ENCODE results near the gene TMEM167A.
"Not testable (repeated sequence)": the region's sequence is repeated elsewhere in the genome, so short reads cannot be mapped to it uniquely, and the experiment has no call there.

Gene TMEM167A

GRCh38 chr5:83085106-83085505 is 7.9 kb upstream of the TMEM167A start:
- no peak for DNase-seq

GRCh38 chr5:83084336-83084735 is 7.1 kb upstream of the TMEM167A start:
- no peak for DNase-seq

- DNase-seq = no peak
Measured at GRCh38 chr5:83082750-83083149, 5.6 kb upstream of the TMEM167A start.

- DNase-seq = no peak
Measured at GRCh38 chr5:83077662-83078261, 568 bp upstream of the TMEM167A start.

GRCh38 chr5:83072966-83073365 is 4.2 kb downstream of the TMEM167A start:
- no peak for DNase-seq

- no peak for DNase-seq
Measured at GRCh38 chr5:83071286-83072051, 5.7 kb downstream of the TMEM167A start.

GRCh38 chr5:83069096-83069799 is 7.9 kb downstream of the TMEM167A start:
- DNase-seq = no peak

DNA sequence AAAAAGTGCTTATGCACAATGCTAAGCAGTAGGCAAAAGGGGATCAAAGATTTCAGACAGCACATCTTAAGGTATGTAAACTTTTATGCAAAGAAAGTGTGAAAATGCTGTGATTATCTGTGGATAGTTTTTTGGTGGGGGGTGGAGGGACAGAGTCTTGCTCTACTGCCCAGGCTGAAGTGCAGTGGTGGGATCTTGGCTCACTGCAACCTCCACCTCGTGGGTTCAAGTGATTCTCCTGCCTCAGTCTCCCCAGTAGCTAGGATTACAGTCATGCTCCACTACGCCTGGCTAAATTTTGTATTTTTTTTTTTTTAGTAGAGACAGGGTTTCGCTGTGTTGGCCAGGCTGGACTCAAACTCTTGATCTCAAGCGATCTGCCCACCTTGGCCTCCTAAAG is 9.8 kb downstream of the TMEM167A start:
- DNase-seq = not testable (repeated sequence)

DNA sequence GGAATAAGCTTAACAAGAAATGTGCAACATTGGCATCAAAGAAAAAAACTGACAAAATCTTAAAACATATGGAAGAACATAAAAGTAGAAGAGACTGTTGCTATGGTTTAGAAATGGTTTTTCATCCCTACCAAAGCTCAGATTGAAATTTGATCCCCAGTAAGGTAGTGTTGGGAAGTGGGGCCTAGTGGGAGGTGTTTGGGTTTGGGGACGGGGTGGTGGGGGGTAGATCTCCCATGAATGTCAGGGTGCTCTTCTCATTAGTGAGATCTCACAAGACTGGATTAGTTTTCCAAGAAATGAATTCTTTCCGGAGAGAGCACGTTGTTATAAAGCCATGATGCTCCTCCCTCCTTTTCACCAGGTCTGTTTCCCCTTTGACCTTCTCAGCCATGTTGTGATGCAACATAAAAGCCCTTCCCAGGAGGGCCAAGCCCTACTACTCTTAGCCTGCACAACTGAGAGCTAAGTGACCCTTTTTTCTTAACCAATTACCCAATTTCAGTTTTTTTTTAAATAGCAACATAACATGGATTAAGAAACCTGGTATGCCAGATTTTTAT is 10.6 kb downstream of the TMEM167A start:
- no peak for DNase-seq

GRCh38 chr5:83059341-83059740 is 17.9 kb downstream of the TMEM167A start:
- no peak for DNase-seq

- DNase-seq = no peak
Measured at GRCh38 chr5:83058726-83059125, 18.5 kb downstream of the TMEM167A start.

- no peak for DNase-seq
Measured at GRCh38 chr5:83055166-83055565, 22.0 kb downstream of the TMEM167A start.

DNA sequence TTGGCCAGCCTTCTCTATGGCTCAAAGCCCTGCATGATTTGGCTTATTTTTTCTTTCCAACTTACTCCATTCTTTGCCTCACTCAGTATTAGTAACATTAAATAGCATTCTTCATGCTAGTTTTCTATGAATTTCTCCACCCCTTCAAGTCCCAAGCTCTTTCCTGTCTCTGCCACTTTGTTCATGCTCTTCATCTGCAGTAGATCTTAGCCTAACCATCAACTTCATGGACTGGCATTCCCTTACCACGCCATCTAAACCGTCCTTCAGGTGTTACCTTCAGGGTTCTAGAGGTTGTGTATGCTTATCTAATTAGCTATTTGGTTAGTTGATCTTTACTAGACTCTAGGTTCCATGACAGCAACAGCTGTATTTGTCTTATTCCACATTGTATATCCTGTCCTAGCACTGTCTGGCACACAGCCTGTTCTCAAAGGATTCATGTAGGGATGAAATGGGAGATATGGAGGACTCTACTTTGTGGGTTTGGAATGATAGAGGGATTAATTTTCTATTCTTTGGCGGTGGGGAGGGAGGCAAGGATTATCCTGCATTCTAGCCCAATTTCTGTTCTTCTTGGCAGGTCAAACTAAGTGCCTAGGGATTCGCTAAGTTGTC is 26.4 kb downstream of the TMEM167A start:
- DNase-seq = no peak

GRCh38 chr5:83049370-83049885 is 27.8 kb downstream of the TMEM167A start:
- DNase-seq = no peak

DNA sequence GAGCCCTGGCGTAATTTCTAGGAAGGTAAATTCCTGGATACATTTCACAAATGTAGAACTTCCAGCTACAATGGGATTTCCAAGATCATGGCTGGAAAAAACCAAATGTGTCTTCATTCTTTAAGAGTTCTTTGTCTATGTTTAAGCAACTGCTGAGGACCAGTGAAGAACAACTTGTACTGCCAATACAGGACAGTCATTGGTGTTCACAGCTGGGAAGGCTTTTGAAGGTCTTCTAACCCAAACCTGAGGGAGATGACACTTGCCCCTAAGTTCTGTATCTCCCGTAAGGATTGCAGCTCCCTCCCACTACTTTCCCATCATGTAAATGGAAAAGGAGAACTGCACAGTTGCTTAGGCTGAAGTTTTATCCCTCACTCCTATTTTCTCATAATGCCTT is 28.4 kb downstream of the TMEM167A start:
- no peak for DNase-seq

DNA sequence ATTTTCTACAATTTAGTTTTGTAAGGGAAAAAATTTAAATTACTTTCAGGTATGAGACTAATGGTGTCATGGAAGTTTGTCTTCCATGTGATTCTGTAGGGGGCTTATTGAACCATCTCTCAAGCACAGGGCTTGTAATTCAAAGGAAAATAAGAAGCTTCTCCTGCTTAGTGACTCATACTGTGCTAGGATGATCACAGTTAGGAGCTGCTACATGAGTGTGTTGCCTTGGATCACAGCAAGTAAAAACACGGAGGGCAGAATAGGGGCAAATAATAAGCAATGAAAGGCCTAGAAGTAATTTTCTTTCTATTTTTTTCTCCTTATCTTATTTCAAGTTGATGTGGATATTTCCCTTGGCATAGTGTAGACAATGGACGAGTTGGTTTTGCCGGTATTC is 28.9 kb downstream of the TMEM167A start:
- no peak for DNase-seq

GRCh38 chr5:83044926-83045325 is 32.3 kb downstream of the TMEM167A start:
- DNase-seq = no peak

GRCh38 chr5:83042507-83042906 is 34.7 kb downstream of the TMEM167A start:
- DNase-seq = no peak

DNA sequence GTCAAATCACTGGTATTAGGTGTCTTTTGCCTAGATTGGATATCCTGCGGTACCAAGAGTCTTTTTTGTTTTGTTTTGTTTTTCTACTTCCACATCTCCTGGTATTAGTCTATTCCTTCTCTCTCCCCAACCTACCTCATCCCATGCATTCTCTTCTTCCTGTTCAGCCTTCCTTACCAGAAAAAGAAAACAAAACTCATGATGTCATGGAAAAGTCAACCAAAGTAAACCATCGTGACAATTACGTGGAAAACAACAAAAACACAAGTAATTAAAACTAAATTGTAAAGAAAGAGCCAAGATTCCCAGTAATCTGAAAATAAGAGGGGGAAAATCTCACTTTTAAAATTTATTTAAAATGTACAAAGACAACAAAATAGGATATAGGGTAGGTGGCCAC is 38.3 kb downstream of the TMEM167A start:
- DNase-seq = no peak

GRCh38 chr5:83036991-83037575 is 40.1 kb downstream of the TMEM167A start:
- DNase-seq = no peak

- DNase-seq = peak; percentile 90
Measured at GRCh38 chr5:83035373-83036100, 41.7 kb downstream of the TMEM167A start.

Measured in NCI-H1092 treated with DMSO at 0.1 percent for 48 hours (cell line).